Esophagus muscularis mucosa (tissue), 4 donors: ENCODE measurements around the gene UVSSA. TPM values are rescaled to one million over a fixed set of nuclear protein-coding genes. Genes with fewer than 3 reads are reported as not detected.

ENCODE experiments used
- DNase-seq: peaks from one replicate; pipeline ENCODE4 v3.0.0-alpha.2; 2017; ENCODE audit errors: extremely low spot score
- H3K27ac ChIP-seq, 4 donors: fragments of 200-600 bp; sonication (generic); replicated peaks in 1 of 4; 1 replicate in 3 of 4; 2 replicates in 1 of 4; pipeline ENCODE4 v1.5.1; 2016 to 2019; ENCODE audit warnings: mild to moderate bottlenecking in 1 of 4
- H3K27me3 ChIP-seq, 4 donors: fragments of 200-600 bp; sonication (generic); one replicate each; pipeline versions ENCODE4 v1.5.1 to v1.6.0; 2016 to 2019
- H3K36me3 ChIP-seq, 4 donors: fragments of 200-600 bp; sonication (generic); one replicate each; pipeline ENCODE4 v1.5.1; 2016 to 2019
- H3K4me1 ChIP-seq, 4 donors: fragments of 200-600 bp; sonication (generic); one replicate each; pipeline ENCODE4 v1.5.1; 2016 to 2019
- H3K4me3 ChIP-seq, 4 donors: fragments of 200-600 bp; sonication (generic); 1 replicate in 2 of 4; 2 replicates in 2 of 4; pipeline ENCODE4 v1.5.1; 2016 to 2019; ENCODE audit warnings: mild to moderate bottlenecking in 4 of 4, moderate library complexity in 1 of 4
- H3K9me3 ChIP-seq, 4 donors: fragments of 200-600 bp; sonication (generic); 1 replicate in 3 of 4; 2 replicates in 1 of 4; pipeline ENCODE4 v1.5.1; 2016 to 2019
- CTCF ChIP-seq, 3 experiments: fragments of 200-600 bp in 2 of 3; fragments of 450-650 bp in 1 of 3; sonication (generic) in 2 of 3; IDR thresholded peaks; one replicate each; pipeline ENCODE4 v1.5.1; 2017 to 2019; ENCODE audit warnings: antibody characterized with exemption in 3 of 3, mild to moderate bottlenecking in 2 of 3, moderate library complexity in 1 of 3
- EP300 ChIP-seq: sonication (generic); formaldehyde crosslinking; IDR thresholded peaks from one replicate; pipeline ENCODE4 v1.6.1; 2017; ENCODE audit warnings: antibody characterized with exemption
- POLR2A ChIP-seq: fragments of 450-650 bp; IDR thresholded peaks from one replicate; pipeline ENCODE4 v1.6.1; 2017; ENCODE audit warnings: antibody characterized with exemption, moderate library complexity, mild to moderate bottlenecking, low read depth
- POLR2AphosphoS5 ChIP-seq, 2 donors: sonication (generic); formaldehyde crosslinking; IDR thresholded peaks; one replicate each; pipeline ENCODE4 v1.6.1; 2017; ENCODE audit warnings: antibody characterized with exemption in 2 of 2
- WGBS: methylation state at CpG from one replicate; pipeline ENCODE4 v1.1.5; 2018; 5-methylcytosine and 5-hydroxymethylcytosine counted together
- intact Hi-C: fragments of 100-400 bp; cut with DNase I; formaldehyde crosslinking; loops from one replicate; pipeline ENCODE4 v1.15.1; 2023
- total RNA-seq, 4 donors: library from RNA; depleted of rRNA; stranded (reverse); fragments of >200 nt; gene quantifications; one replicate each; pipeline versions ENCODE4 v1.1.0 to v1.2.1, GENCODE V29; 2016

UVSSA gene
- total RNA-seq, 4 donors from 2014 or later = 8.9 to 16.5 (median 13.1) TPM

GRCh38 chr4:1354983-1355275, 7.9 kb downstream of the UVSSA start:
- no peaks in the 10 kb centered on the region for H3K27me3 ChIP-seq
- H3K4me1 ChIP-seq = peaks cover 3 to 24% (median 18%) of the 10 kb centered on the region in 4 donors
- H3K27ac ChIP-seq = no peak overlapping the region
- no peaks in the 10 kb centered on the region for H3K9me3 ChIP-seq
- no peak for DNase-seq
- intact Hi-C loops = loop anchor here (5.0 to 10.0 kb wide), 4 partner anchors 157 to 370 kb away; partner anchors contain the start of genes TACC3 and TMEM129
- no peak overlapping the region for H3K4me3 ChIP-seq
- WGBS = 88% methylated on average over 18 of the region's 18 CpGs
- no peak for TF ChIP-seq POLR2A
- H3K36me3 ChIP-seq = peaks cover 23 to 83% (median 60%) of the 10 kb centered on the region in 4 donors

GRCh38 chr4:1355378-1355777, 8.4 kb downstream of the UVSSA start:
- DNase-seq = no peak
- Histone ChIP-seq H3K27ac (no peak overlapping the region), H3K27me3 (no peaks in the 10 kb centered on the region), H3K4me1 (peaks cover 3 to 27% (median 16%) of the 10 kb centered on the region in 4 donors), H3K4me3 (no peak overlapping the region), H3K36me3 (peaks cover 18 to 83% (median 55%) of the 10 kb centered on the region in 4 donors), H3K9me3 (no peaks in the 10 kb centered on the region)
- whole genome bisulfite sequencing = 95% methylated on average over 6 of the region's 14 CpGs
- intact Hi-C loops = loop anchor here (5.0 to 10.0 kb wide), 3 partner anchors 157 to 369 kb away; partner anchors contain the start of genes TACC3 and TMEM129
- TF ChIP-seq EP300 = no peak
- no peak for TF ChIP-seq POLR2AphosphoS5 (IDR thresholded peaks at IDR 0.05)
- no peak for TF ChIP-seq CTCF (IDR thresholded peaks at IDR 0.05)
- TF ChIP-seq POLR2A = no peak

- Histone ChIP-seq H3K4me3 (no peak overlapping the region), H3K27ac (no peak overlapping the region), H3K9me3 (no peaks in the 10 kb centered on the region), H3K36me3 (peaks cover 18 to 87% (median 58%) of the 10 kb centered on the region in 4 donors), H3K4me1 (peaks cover 3 to 24% (median 14%) of the 10 kb centered on the region in 4 donors), H3K27me3 (no peaks in the 10 kb centered on the region)
- 64% methylated on average over 17 of the region's 28 CpGs for WGBS
- no peak for DNase-seq
- TF ChIP-seq POLR2A (no peak), CTCF (IDR thresholded peaks at IDR 0.05) (peak; percentile 71 to 85 (median 79))
- intact Hi-C loops = loop anchor here (5.0 to 10.0 kb wide), 3 partner anchors 156 to 368 kb away; partner anchors contain the start of genes TACC3 and TMEM129
These were observed 9.4 kb downstream of the UVSSA start for GRCh38 chr4:1356181-1356998.

GRCh38 chr4:1357356-1358248, 10.6 kb downstream of the UVSSA start:
- intact Hi-C loops = loop anchor here (5.0 to 10.0 kb wide), 3 partner anchors 155 to 367 kb away; partner anchors contain the start of genes TACC3 and TMEM129
- Histone ChIP-seq H3K27ac (no peak overlapping the region), H3K4me1 (peaks cover 0 to 16% (median 6%) of the 10 kb centered on the region in 4 donors), H3K36me3 (peaks cover 15 to 84% (median 60%) of the 10 kb centered on the region in 4 donors), H3K27me3 (no peaks in the 10 kb centered on the region), H3K9me3 (no peaks in the 10 kb centered on the region), H3K4me3 (no peak overlapping the region)
- TF ChIP-seq CTCF (IDR thresholded peaks at IDR 0.05) = no peak
- TF ChIP-seq POLR2AphosphoS5 (IDR thresholded peaks at IDR 0.05) = no peak
- no peak for TF ChIP-seq EP300
- no peak for TF ChIP-seq POLR2A
- no peak for DNase-seq
- 93% methylated on average over 17 of the region's 27 CpGs for WGBS
